Peyer's patch (tissue), 4 donors: Measurements from ENCODE around the gene TTC39B.

Experiments used
- CTCF ChIP-seq, 6 experiments: fragments of 450-650 bp in 4 of 6; fragments of 200-600 bp in 2 of 6; sonication (generic) in 1 of 6; IDR thresholded peaks; one replicate each; pipeline ENCODE4 v1.5.1; 2017 to 2019; ENCODE audit warnings: antibody characterized with exemption in 6 of 6, mild to moderate bottlenecking in 3 of 6, moderate library complexity in 1 of 6
- POLR2A ChIP-seq, 2 donors: fragments of 450-650 bp; IDR thresholded peaks; one replicate each; pipeline ENCODE4 v1.5.1; 2017; ENCODE audit warnings: antibody characterized with exemption in 2 of 2, mild to moderate bottlenecking in 2 of 2, moderate library complexity in 2 of 2

GRCh38 chr9:15246708-15247107, 60.3 kb downstream of the TTC39B start:
- TF ChIP-seq CTCF (IDR thresholded peaks at IDR 0.05), result no peak
- TF ChIP-seq POLR2A (IDR thresholded peaks at IDR 0.05), result no peak
